GM18498 (cell line): Measurements from ENCODE around the gene TBXAS1.

ENCODE experiments used
- ATAC-seq: cut with Tn5 transposase; IDR thresholded peaks from one replicate; pipeline ENCODE4 v1.9.1; 2021; ENCODE audit warnings: mild to moderate bottlenecking, moderate library complexity; ENCODE audit not compliant: unreplicated experiment

TBXAS1 gene

GRCh38 chr7:140039896-140040295, 210.8 kb downstream of the TBXAS1 start:
- ATAC-seq: no peak

GRCh38 chr7:140041659-140042385, 212.8 kb downstream of the TBXAS1 start:
- ATAC-seq: no peak

- no peak for ATAC-seq
Observed at GRCh38 chr7:140042386-140042670, 213.3 kb downstream of the TBXAS1 start.

GRCh38 chr7:140044251-140044650, 215.2 kb downstream of the TBXAS1 start:
- ATAC-seq: no peak

- no peak for ATAC-seq
Observed at GRCh38 chr7:140045697-140046096, 216.6 kb downstream of the TBXAS1 start.

GRCh38 chr7:140047197-140047596, 218.1 kb downstream of the TBXAS1 start:
- no peak for ATAC-seq

GRCh38 chr7:140048138-140048537, 219.1 kb downstream of the TBXAS1 start:
- ATAC-seq: no peak

- ATAC-seq: no peak
Observed at GRCh38 chr7:140048989-140049338, 219.9 kb downstream of the TBXAS1 start.

GRCh38 chr7:140049339-140050024, 220.4 kb downstream of the TBXAS1 start:
- no peak for ATAC-seq

GRCh38 chr7:140050100-140050499, 221.0 kb downstream of the TBXAS1 start:
- no peak for ATAC-seq

- ATAC-seq: no peak
Observed at GRCh38 chr7:140051820-140052219, 222.8 kb downstream of the TBXAS1 start.

GRCh38 chr7:140053812-140054539, 224.9 kb downstream of the TBXAS1 start:
- ATAC-seq: peak; percentile 89

GRCh38 chr7:140054751-140055150, 225.7 kb downstream of the TBXAS1 start:
- ATAC-seq: no peak

GRCh38 chr7:140055833-140056232, 226.8 kb downstream of the TBXAS1 start:
- ATAC-seq: no peak

GRCh38 chr7:140056431-140057142, 227.5 kb downstream of the TBXAS1 start:
- ATAC-seq: no peak

- no peak for ATAC-seq
Observed at GRCh38 chr7:140057143-140057535, 228.1 kb downstream of the TBXAS1 start.

- no peak for ATAC-seq
Observed at GRCh38 chr7:140058517-140058916, 229.5 kb downstream of the TBXAS1 start.

- ATAC-seq: no peak
Observed at GRCh38 chr7:140059273-140060242, 230.5 kb downstream of the TBXAS1 start.

- no peak for ATAC-seq
Observed at GRCh38 chr7:140060243-140060630, 231.2 kb downstream of the TBXAS1 start.
